NCI-H1436 (cell line): ENCODE data around the gene SLC25A25.
A peak's percentile ranks its signal among the peaks of the same experiment; 100 is the strongest.

Source experiments
- DNase-seq: peaks from one replicate; lab custom pipeline; 2025; lab: John Stamatoyannopoulos, UW

The SLC25A25 gene

DNA sequence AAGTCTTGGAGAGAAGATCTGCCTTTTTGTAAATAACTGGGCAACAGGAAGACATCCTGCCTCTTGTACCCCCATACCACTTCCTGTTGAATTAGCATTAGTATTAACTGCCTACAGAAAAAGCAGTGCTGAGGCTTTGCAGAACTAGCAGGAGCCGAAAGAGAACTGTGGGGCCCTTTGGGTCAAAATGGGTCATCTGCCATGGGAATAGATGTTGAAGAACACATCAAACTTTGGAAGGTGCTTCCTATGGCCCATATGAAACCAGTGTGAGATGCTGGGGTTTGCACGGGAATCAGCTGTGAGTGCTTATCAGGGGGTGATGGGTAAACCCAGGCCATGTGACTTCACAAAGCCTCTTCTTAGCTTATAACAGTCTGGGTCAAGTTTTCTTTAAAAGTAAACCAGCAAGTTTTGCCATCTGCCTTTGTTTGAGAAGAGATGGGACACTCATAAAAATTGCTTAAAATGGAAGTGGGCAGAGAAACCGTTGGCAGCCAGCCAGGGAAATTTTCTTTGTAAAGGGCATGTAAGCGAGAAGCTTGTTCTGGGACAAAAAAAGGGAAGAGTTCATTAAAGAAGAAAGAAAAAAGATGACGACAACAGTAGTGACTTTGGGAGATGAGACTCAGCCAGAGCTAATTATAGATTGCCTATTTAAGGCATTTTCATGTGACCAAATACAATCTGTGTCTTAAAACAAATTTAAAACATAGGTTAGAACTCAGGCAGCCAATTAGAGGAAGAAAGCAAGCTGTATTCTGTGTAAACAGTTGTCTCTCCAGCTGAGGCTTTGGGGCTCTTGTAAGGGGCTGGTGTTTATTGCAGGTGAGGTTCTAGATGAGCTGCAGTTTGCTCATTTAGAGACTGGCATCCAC lies 4.4 kb downstream of the SLC25A25 start:
- peak; percentile 20 for DNase-seq

DNA sequence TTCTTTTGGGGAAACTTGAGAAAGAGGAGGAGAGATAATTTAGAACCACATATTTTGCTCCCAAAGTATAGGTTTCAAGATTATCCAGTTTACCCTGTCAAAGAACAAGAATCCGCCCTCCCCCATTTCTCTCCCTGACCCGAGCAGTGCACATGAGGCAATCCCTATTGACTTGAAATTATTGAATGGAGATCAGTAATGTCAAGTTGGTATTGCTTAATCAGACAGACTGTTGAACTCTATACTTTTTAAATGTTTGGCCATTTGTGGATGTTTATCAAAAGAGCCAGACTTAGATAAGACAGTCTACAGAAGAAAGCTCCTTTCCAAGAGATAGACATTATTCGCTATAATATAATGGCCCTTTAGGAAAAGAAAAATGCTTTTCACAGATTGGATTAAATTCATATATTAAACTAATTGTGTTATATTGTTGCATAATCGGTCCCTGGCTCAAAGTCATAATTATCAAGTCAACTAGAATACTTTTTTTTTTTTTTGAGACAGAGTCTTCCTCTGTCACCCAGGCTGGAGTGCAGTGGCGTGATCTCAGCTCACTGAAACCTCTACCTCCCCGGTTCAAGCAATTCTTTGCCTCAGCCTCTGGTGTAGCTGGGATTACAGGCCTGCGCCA lies 5.3 kb downstream of the SLC25A25 start:
- DNase-seq = no peak

DNA sequence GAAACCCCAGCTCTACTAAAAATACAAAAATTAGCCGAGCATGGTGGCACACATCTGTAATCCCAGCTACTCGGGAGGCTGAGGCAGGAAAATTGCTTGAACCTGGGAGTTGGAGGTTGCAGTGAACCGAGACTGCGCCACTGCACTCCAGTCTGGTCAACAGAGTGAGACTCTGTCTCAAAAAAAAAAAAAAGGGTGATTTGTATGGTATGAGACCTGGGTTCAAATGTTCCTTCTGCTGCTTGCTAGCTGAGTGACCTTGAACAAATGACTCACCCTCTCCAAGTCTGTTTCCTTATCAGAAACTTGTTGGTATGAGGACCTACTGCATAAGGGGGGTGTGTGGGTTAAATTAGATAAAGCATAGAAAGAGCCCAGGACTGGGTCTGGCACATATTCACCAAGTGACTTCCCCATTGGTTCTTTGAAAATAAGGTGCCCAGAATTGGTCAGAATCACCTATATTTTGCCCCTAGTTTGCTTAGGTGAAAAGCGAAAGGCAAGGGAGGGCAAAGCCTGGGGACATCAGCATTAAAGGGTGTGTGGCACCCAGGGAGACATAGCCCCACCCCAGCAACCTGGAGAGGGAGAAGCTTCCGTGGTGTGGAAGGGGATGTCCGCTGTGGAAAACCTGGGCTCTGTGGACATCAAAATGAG lies 9.9 kb downstream of the SLC25A25 start:
- no peak for DNase-seq

DNA sequence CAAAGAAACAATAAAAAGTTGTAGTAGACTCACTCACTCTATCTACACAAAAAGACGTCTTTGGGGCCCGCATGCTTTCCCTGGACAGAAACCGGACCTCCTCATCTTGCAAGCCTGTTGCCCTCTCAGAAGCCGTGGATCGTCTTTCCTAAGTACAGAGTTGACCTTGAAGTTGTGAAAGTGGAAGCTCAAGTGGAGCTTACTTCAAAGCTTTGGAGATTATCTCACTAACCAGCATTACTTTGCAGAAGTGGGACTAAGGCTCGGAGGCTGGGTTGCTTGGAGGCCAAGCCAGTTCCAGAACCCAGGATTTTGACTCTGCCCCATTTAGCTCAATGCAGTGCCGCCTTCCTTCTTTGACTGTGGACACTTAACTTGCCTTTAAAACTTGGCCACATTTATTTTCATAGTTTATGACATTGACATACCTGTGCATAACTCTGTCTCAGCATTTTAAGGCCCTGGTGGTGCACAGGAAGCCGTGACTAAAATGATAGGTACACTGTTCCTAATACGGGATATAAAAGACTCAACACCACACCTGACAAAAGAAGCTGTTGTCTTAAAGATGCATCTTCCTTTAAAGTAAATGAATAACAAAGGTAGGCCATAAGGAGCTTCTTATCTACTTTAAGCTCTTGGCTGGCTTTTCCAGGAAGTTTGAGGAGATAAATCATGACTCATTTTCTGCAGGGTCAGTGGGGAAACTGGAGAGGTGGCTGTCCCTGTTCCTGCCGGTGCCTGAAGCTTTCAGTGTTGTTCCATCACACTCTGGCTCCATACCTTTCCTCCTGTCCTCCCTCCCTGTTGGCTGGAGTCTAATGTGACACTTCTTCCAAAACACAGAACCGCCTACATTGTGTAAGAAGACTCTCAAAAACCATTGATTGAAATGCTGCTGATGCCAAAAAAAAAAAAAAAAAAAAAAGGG lies 10.7 kb downstream of the SLC25A25 start:
- no peak for DNase-seq

DNA sequence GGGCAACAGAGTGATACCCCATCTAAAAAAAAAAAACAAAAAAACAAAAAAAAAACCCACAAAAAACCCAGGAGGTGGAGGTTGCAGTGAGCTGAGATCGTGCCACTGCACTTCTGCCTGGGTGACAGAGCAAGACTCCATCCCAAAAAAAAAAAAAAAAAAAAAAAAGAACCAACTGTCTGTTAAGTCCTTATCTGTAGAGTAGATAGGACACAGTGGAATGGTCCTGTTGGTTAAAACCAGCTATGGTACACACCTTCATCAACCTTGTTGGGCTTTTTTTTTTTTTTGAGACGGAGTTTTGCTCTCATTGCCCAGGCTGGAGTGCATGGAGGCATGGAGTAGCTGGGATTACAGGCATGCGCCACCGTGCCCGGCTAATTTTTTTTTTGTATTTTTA lies 12.2 kb downstream of the SLC25A25 start:
- no peak for DNase-seq

DNA sequence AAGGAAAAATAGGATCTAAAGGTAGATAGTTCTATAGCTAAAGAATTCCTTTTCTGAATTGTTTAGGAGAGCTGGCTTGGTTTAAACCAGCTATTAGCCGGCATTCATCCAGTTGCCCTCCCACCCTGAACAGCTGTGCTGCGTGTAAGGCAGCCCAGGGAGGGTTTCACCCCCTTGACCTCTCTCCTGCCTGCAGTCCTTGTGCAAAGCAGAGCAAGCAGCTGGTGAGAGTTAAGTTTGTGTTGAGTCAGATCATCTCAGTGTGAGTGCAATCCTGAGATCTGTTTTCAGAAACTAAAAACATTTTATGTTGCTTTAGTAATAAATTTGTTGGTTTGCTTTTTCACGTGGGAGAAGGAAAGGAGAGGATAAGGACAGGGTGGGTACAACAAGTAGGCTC lies 13.0 kb downstream of the SLC25A25 start:
- DNase-seq = no peak

DNA sequence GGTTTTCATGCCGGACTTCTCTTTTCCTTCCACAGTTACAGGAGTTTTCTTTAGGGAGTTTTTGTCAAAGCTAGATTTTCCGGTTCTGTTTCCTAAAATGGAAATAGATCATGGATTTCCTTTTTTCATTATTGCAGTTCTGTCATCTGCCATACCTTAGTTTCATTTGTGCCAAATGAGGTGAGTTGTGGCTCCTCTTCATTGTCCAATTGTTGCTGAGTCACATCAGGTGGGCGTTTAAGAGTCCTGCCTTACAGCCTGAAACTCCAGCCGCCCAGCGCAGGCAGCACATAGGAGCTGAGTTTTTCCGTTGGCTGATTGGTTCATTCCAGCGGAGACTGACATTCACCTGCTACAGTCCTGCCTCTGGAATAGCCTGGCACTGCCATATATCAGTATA lies 14.1 kb downstream of the SLC25A25 start:
- no peak for DNase-seq

DNA sequence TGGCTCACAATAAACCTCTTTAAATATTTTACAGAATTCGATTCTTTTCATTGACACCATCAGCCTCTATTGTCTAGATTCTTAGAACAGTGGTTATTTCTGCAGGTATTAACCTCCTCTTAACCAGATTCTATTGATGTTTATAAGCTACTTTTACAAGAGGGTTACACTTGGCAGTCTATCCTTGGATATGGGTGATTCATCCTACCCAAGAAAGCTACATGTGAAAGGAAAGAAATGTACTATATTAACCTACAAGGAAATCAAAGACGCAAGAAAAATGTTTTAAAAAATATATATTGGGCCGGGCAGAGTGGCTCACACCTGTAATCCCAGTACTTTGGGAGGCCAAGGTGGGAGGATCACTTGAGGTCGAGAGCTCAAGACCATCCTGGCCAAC lies 16.7 kb downstream of the SLC25A25 start:
- DNase-seq = no peak

DNA sequence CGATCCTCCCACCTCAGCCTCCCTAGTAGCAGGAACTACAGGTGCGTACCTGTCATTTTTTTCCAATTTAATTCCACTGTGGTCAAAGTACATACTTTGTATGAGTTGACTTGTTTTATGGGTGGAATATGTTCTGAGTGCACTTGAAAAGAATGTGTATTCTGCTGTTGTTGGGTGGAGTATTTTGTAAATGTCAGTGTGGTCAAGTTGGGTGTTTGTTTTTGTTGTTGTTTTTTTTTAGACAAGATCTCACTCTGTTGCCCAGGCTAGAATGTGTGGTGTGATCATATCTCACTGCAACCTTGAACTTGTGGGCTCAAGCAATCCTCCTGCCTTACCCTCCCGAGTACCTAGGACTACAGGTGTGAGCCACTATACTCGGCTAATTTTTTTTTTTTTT lies 17.9 kb downstream of the SLC25A25 start:
- DNase-seq = no peak

DNA sequence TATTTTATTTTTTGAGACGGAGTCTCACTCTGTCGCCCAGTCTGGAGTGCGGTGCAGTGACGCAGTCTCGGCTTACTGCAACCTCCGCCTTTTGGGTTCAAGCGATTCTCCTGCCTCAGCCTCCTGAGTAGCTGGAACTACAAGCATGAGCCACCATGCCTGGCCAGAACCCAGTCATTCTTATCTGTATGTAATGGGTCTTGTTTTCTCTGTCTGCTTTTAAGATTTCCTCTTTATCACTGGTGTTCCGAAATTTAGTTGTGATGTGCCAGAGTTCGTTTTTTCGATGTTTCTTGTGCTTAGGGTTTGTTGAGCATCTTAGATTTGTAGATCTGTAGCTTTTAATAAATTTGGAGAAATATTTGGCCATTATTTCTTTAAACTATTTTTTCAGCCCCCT lies 19.2 kb downstream of the SLC25A25 start:
- no peak for DNase-seq

DNA sequence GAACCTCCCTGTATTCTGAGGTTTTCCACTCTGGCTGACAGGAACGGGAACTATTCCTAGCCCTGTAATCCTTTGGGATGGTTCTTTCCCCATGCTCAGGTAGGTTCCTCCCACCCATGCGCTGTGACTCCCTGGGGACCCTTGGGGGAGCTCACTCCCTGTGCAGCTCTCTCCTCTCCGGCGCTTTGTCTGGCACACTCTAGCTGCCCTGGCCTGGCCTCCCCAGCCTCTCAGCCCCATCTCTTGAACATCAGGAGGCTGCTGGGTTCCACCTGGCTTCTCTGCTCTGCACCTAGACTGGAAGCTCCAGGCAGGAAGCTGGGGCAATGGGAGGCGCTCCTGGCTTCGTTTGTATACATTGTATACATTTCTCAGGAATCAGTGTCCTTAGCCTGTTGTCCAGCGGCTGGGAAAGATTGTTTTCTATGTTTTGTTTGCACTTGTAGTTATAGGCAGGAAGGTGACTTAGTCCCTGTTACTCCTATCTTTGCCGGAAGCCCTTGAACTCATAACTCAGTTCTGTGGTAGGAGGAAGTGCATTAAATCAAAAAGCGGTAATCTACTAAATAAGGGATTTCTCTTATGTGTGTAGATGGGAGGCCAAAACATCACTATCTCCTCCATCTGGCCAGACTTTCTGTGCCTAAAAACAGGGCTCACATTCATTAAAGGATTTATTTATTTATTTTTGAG lies 20.4 kb downstream of the SLC25A25 start:
- DNase-seq = no peak

DNA sequence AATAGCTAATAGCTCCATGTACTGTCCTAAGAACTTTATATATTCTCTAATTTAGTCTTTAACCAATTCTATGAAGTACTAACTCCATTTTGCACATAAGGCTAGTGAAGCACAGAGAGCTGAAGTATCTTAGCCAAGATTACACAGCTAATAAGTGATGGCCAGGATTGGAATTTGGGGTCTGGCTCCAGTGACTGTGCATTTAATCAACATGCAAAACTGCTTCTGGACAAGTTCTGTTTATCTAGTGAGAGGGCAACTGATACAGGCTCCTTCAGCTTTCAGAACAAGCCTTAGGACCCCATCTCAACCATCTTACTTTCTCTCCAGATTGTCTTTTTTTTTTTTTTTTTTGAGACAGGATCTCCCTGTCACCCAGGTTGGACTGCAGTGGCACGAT lies 21.3 kb downstream of the SLC25A25 start:
- DNase-seq = no peak

DNA sequence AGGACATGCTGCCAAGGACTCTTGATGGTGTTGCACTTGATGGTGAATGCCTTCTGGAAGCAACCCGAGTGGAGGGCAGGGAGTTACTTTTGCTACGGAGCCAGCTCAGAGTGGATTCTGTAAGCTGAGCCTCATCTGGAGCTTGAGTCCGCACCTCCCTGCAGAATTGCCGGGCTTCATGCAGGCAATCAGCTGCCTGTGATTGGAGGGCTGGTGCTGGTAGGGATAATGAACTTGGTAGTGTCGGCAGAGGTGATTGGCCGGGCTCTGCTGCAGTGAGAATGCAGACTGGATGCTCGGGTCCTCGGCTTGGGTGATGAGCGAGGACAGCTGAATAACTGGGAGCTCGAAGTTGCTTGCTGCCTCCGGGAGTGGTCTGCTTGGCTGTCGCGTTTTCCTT lies 23.1 kb downstream of the SLC25A25 start:
- peak; percentile 85 for DNase-seq

DNA sequence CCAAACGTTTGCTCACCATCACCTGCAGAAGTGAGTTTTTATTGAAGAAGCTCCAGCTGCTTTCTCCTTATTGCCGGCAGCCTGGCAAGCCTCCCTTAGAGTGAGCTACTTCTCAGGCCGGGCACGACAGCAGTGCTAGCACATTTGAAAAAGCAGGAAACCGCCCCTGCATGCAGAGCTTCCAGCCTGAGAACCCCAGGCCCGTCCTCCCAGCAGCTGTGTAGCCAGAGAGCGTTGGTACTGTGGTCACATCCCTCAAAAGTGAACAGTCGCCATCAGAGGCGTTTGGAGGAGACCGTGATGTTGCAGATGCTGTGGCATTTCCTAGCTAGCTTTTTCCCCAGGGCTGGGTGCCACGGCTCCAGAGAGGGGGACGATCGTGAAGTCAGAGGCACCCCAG lies 23.5 kb downstream of the SLC25A25 start:
- no peak for DNase-seq

DNA sequence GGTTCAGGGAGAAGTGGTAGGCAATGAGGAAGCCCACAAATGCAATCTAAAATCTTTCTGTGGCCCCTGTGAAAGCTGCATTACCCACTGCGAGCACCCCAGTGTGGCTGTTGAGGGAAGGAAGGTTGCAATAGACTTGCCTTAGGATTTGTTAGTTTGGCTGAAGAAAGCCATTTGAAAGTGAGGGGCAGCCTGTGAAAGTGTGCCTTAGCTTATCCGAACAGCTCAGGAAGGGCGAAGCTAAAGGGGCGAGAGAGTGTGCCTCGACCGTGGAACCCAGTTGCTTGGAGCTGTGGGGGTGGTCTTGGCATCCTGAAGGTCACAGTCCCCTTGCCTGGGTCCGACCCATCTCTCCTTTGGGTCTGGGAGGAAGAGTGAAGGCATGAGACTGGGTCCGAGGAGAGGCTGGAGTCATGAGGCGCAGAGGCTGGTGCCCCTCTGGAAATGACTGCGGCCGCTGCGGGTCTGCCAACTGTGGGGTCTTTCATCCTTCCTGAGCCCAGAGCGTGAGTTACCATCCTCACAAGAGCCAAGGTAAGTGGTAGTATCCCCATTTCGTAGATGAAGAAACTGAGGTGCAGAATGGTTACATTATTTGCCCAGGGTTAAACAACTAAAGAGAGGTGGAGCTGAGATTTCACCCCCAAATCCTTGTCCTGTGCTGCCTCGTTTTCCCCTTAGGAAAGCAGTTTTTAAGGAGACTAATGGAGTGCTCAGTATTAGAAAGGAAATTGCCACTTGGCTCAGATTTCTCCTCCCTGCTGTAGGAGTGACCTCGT lies 24.4 kb downstream of the SLC25A25 start:
- DNase-seq = no peak

DNA sequence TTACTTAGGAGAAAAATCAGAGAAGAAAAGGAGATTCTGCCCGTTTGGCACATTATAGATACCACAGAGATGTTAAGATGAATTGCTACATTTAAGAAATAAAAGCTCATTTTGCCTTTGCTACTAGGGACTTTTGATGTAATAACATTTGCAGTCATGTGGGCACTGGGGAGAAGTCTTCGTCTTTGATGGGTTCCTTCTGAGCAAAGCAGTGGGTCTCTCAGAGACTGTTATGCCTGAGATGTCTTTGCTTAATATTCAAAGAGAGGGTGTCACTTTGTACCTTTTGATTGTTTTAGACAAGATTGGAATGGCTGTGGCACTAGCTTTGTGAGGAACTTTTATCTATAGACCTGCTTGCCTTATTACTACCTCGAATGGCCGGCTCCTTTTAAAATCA lies 25.0 kb downstream of the SLC25A25 start:
- no peak for DNase-seq

DNA sequence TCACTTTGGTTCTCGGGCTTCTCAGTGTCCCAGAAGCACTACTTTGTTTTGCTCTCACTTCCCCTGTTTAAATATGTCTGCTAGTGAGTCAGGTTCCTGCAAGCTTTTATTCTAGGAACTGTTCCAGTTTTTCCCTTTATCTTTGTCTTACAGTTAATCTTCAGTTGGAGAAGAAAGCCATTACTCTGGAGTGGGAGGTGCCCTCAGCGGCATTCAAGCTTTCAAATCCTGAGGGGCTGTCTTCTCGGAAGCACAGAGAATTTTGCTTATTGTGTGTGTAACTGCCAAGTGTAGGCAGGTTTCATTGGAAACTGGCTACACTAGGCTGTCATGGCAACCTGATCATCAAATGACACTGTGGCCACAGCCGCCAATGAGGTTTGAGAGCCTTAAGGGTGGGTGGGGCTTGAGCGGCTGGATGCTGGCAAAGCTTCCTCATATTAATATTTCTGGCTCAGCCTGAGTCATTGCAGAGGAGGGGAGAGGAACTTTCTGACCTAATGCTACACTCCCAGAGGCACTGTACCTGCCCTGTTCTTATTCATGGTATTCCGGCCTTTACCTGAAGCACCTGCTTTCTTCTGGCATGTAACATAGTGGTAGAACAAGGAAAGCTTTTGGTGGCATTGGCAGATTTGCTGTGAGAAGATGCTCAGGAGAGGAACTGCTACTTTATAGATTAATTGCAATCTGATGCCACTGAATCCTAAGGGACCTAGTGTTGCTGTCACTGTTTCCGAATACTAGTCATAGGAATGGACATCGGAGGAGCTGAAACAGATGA lies 26.3 kb downstream of the SLC25A25 start:
- DNase-seq = peak; percentile 96

DNA sequence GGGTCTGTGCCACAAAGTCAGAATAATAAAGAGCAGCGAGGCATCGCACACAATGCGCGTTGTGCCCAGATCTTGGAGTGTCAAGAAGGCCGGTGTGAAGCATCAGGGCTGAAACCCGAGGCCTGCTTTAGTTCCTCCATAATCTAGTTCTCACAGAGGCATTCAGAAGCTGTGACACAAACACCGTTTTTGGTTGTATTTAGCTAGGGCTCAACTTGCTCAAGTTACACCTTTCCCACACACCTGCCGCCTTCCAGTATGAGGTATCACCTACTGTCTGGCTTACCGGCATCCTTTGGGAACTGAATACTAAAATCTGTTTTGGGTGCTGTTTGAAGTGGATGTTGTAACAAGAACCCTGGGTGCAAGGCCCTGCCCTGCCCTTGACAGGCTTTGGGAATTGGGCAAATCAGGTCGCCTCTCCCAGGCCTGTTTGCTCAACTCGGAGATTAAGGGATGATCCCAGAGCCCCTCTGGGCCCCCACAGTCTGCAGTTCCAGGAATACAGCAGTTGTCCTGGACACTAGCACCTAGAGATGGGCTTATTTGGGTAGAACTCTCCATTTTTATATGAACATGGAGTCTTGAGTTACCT lies 27.0 kb downstream of the SLC25A25 start:
- DNase-seq = no peak
